OCI-LY1 (cell line): Measurements from ENCODE around the gene SLC25A44.

Experiments
- H2AFZ ChIP-seq: fragments of 200-600 bp; sonication (generic), shearing (Covaris generic); 2 replicates; pipeline ENCODE4 v1.6.0; 2014; ENCODE audit warnings: antibody characterized with exemption, mild to moderate bottlenecking, low read length
- H3F3A ChIP-seq: fragments of 200-600 bp; sonication (generic), shearing (Covaris generic); 2 replicates; pipeline ENCODE4 v1.6.0; 2014; ENCODE audit warnings: mild to moderate bottlenecking, antibody characterized with exemption, low read length, moderate library complexity; ENCODE audit not compliant: insufficient read depth
- H3K27ac ChIP-seq: fragments of 200-600 bp; sonication (generic); 2 replicates; pipeline ENCODE4 v1.5.1; 2014; ENCODE audit warnings: low read length, mixed run types, mild to moderate bottlenecking, low read depth; ENCODE audit not compliant: poor library complexity, severe bottlenecking
- H3K27me3 ChIP-seq: fragments of 200-600 bp; sonication (generic); 2 replicates; pipeline ENCODE4 v1.6.0; 2014; ENCODE audit warnings: antibody characterized with exemption, mild to moderate bottlenecking, low read length, moderate library complexity; ENCODE audit not compliant: insufficient read depth
- H3K36me3 ChIP-seq: fragments of 200-600 bp; sonication (generic); 2 replicates; pipeline ENCODE4 v1.6.1; 2014; ENCODE audit warnings: mild to moderate bottlenecking, antibody characterized with exemption, low read length, moderate library complexity, mixed read lengths; ENCODE audit not compliant: insufficient read depth
- H3K4me1 ChIP-seq: fragments of 200-600 bp; sonication (generic); 2 replicates; pipeline ENCODE4 v1.5.1; 2014; ENCODE audit warnings: mild to moderate bottlenecking, low read length, moderate library complexity; ENCODE audit not compliant: insufficient read depth, severe bottlenecking
- H3K4me2 ChIP-seq: fragments of 200-600 bp; sonication (generic), shearing (Covaris generic); 2 replicates; pipeline ENCODE4 v1.6.1; 2014; ENCODE audit warnings: low read length
- H3K4me3 ChIP-seq: fragments of 200-600 bp; sonication (generic); 2 replicates; pipeline ENCODE4 v1.5.1; 2014; ENCODE audit warnings: low read length, low read depth, mild to moderate bottlenecking, mixed read lengths; ENCODE audit not compliant: poor library complexity, severe bottlenecking
- H3K79me2 ChIP-seq: fragments of 200-600 bp; shearing (Covaris generic); 2 replicates; pipeline ENCODE4 v1.6.1; 2016; ENCODE audit warnings: mixed run types, low read length, mixed read lengths; ENCODE audit not compliant: insufficient read depth
- H3K9ac ChIP-seq: fragments of 200-600 bp; sonication (generic), shearing (Covaris generic); 2 replicates; pipeline ENCODE4 v1.6.1; 2014; ENCODE audit warnings: mild to moderate bottlenecking, low read length, mixed read lengths
- H3K9me2 ChIP-seq: fragments of 200-600 bp; sonication (generic), shearing (Covaris generic); 2 replicates; pipeline ENCODE4 v1.6.1; 2014; ENCODE audit warnings: low read depth, mild to moderate bottlenecking, low read length, mixed read lengths
- H3K9me3 ChIP-seq: fragments of 200-600 bp; shearing (Covaris generic); 2 replicates; pipeline ENCODE4 v1.6.1; 2014; ENCODE audit warnings: low read length, mixed read lengths
- H4K20me1 ChIP-seq: fragments of 200-600 bp; sonication (generic), shearing (Covaris generic); 2 replicates; pipeline ENCODE4 v1.6.0; 2016; ENCODE audit warnings: mild to moderate bottlenecking, low read length; ENCODE audit not compliant: insufficient read depth
- EZH2 ChIP-seq: fragments of 200-600 bp; sonication (generic), shearing (Covaris generic); IDR thresholded peaks from 2 replicates; pipeline ENCODE4 v1.8.0; 2017; ENCODE audit warnings: borderline replicate concordance, mixed run types, mild to moderate bottlenecking, antibody characterized with exemption, low read length, moderate library complexity, mixed read lengths
- TF ChIP-seq, protein P1 (sequence below): fragments of 200-600 bp; sonication (generic), shearing (Covaris generic); IDR thresholded peaks from 2 replicates; pipeline ENCODE4 v1.5.1; 2017; ENCODE audit warnings: mild to moderate bottlenecking, antibody characterized with exemption, low read length, moderate library complexity, mixed read lengths

Gene SLC25A44

DNA sequence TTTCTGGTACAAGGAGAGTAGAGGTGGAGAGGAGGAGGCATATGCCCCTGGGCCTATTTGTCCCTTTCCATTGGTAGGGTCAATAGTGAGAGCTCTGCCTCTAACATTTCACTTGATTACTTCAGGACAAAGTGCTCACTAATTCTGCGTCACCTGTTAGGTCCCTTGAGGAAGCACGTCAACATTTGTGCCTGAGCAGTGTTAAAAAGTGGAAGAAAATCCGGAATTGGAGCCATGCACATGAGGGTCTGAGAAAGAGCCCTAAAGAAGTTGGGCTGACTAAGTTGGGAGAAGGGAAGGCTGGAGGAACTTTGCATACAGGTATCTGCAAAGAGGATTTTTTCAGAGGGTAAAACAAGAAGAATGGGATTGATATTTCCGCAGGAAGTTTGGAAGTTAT, 1.9 kb downstream of the SLC25A44 start:
- no peak overlapping the region for H2AFZ ChIP-seq
- TF ChIP-seq, protein P1, sequence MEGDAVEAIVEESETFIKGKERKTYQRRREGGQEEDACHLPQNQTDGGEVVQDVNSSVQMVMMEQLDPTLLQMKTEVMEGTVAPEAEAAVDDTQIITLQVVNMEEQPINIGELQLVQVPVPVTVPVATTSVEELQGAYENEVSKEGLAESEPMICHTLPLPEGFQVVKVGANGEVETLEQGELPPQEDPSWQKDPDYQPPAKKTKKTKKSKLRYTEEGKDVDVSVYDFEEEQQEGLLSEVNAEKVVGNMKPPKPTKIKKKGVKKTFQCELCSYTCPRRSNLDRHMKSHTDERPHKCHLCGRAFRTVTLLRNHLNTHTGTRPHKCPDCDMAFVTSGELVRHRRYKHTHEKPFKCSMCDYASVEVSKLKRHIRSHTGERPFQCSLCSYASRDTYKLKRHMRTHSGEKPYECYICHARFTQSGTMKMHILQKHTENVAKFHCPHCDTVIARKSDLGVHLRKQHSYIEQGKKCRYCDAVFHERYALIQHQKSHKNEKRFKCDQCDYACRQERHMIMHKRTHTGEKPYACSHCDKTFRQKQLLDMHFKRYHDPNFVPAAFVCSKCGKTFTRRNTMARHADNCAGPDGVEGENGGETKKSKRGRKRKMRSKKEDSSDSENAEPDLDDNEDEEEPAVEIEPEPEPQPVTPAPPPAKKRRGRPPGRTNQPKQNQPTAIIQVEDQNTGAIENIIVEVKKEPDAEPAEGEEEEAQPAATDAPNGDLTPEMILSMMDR, result no peak
- TF ChIP-seq EZH2, result no peak
- 0 out of 2 replicates have a peak, but pooled peaks cover 4% of the 10 kb centered on the region for H3K9me3 ChIP-seq
- peaks cover 30% of the 10 kb centered on the region for H3K79me2 ChIP-seq
- no peaks in the 10 kb centered on the region for H3K27me3 ChIP-seq
- H3K9me2 ChIP-seq, result no peaks in the 10 kb centered on the region
- peak overlapping the region; percentile 31 for H3K4me2 ChIP-seq
- H3K4me3 ChIP-seq, result peak overlapping the region; percentile 28
- H3K4me1 ChIP-seq, result peaks cover 36% of the 10 kb centered on the region
- peaks cover 41% of the 10 kb centered on the region for H3K36me3 ChIP-seq
- H3K9ac ChIP-seq, result no peak overlapping the region; the same call in 1 of the 2 replicates
- H3F3A ChIP-seq, result no peaks in the 10 kb centered on the region
- no peak overlapping the region for H3K27ac ChIP-seq
- no peaks in the 10 kb centered on the region for H4K20me1 ChIP-seq

DNA sequence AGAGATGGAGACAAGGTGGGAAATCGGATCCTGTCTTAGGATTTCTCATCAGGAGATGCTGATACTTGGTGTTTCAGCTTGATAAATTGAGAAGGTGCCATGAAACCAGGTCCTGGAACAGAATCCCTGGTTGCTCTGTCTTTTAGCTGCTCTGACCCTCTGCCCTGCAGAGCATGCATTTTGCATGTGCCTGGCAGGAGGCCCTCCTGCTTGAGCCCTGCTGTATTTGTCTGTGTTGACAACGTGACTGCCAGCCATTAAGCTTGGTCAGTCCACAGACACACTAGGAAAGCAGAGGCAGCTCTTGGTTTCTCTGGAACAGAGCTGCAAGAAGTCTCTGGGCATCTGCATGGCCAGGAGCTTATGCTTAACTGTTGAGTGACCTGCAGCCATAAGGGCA, 2.5 kb downstream of the SLC25A44 start:
- Histone ChIP-seq H3K27ac (no peak overlapping the region), H3F3A (no peaks in the 10 kb centered on the region), H4K20me1 (no peaks in the 10 kb centered on the region), H3K79me2 (peaks cover 30% of the 10 kb centered on the region), H3K9ac (no peak overlapping the region; the same call in 1 of the 2 replicates), H3K27me3 (no peaks in the 10 kb centered on the region), H3K9me2 (no peaks in the 10 kb centered on the region), H3K4me3 (no peak overlapping the region), H3K4me2 (0 out of 2 replicates have a peak overlapping the region, but pooled peaks have one; percentile 31), H2AFZ (no peak overlapping the region), H3K4me1 (peaks cover 36% of the 10 kb centered on the region), H3K9me3 (0 out of 2 replicates have a peak, but pooled peaks cover 2% of the 10 kb centered on the region), H3K36me3 (peaks cover 41% of the 10 kb centered on the region)
- TF ChIP-seq EZH2, result no peak
- TF ChIP-seq, protein P1, result no peak

DNA sequence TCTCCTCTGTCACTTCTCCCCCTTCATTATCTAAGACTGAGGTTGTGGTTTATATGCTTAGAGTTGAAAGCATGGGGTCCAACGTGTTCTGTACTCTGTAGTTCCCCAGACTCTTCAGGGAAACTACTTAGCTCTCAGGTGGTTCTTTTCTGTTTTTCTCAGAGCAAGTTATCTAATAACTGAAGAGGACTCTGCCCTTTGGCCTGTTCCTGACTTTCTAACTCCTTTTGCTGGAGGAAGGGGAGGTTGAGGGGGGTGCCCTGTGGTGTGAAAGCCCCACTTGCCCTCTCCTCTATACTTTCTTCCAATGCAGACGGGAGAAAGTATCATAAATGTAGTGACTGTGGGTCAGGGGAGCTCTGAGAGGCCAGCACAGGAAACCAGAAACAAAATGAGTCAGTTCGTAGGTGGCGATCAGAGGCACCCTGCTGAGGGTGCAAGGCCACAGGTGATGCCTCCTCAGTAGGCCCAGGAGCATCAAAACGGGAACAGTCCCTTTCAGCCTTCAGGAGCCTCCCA, 5.0 kb downstream of the SLC25A44 start:
- Histone ChIP-seq H3K27ac (no peak overlapping the region), H3K4me2 (no peak overlapping the region)

More for the DNA sequence above, 5.0 kb downstream of the SLC25A44 start:
- Histone ChIP-seq H4K20me1 (no peaks in the 10 kb centered on the region), H3K9ac (no peak overlapping the region), H2AFZ (no peak overlapping the region), H3K79me2 (peaks cover 30% of the 10 kb centered on the region), H3K27me3 (no peaks in the 10 kb centered on the region), H3F3A (no peaks in the 10 kb centered on the region), H3K9me3 (no peaks in the 10 kb centered on the region), H3K4me3 (no peak overlapping the region), H3K36me3 (peaks cover 48% of the 10 kb centered on the region), H3K4me1 (peaks cover 23% of the 10 kb centered on the region), H3K9me2 (no peaks in the 10 kb centered on the region)
- TF ChIP-seq, protein P1, result no peak
- TF ChIP-seq EZH2, result no peak
